Mucosa of rectum (tissue), 2 donors: ENCODE measurements around the gene CRYAB.
"Not testable (repeated sequence)": the region's sequence is repeated elsewhere in the genome, so short reads cannot be mapped to it uniquely, and the experiment has no call there.

Experiments
- H3K27ac ChIP-seq, 2 donors: one replicate each; pipeline ENCODE4 v1.7.0; 2013; ENCODE audit warnings: inconsistent platforms in 2 of 2, low read depth in 2 of 2, low read length in 2 of 2
- H3K27me3 ChIP-seq, 2 donors: one replicate each; pipeline ENCODE4 v1.7.0; 2013; ENCODE audit warnings: low read length in 2 of 2; ENCODE audit not compliant: control insufficient read depth in 2 of 2, insufficient read depth in 2 of 2
- H3K36me3 ChIP-seq, 2 donors: one replicate each; pipeline ENCODE4 v1.7.0; 2013; ENCODE audit warnings: low read length in 2 of 2; ENCODE audit not compliant: control insufficient read depth in 2 of 2, insufficient read depth in 2 of 2
- H3K4me1 ChIP-seq, 2 donors: one replicate each; pipeline ENCODE4 v1.7.0; 2013; ENCODE audit warnings: low read length in 2 of 2, mild to moderate bottlenecking in 1 of 2; ENCODE audit not compliant: control insufficient read depth in 2 of 2, insufficient read depth in 2 of 2
- H3K4me3 ChIP-seq, 2 donors: one replicate each; pipeline ENCODE4 v1.7.0; 2013; ENCODE audit warnings: low read length in 2 of 2
- H3K9ac ChIP-seq, 2 donors: one replicate each; pipeline ENCODE4 v1.7.0; 2013; ENCODE audit warnings: low read length in 2 of 2, low read depth in 1 of 2, mild to moderate bottlenecking in 1 of 2
- H3K9me3 ChIP-seq, 2 donors: one replicate each; pipeline ENCODE4 v1.7.0; 2013; ENCODE audit warnings: low read length in 2 of 2; ENCODE audit not compliant: control insufficient read depth in 2 of 2
- donor health status: healthy.
- donor health status: Normal muscosa, but diverticular disease.

CRYAB gene

DNA sequence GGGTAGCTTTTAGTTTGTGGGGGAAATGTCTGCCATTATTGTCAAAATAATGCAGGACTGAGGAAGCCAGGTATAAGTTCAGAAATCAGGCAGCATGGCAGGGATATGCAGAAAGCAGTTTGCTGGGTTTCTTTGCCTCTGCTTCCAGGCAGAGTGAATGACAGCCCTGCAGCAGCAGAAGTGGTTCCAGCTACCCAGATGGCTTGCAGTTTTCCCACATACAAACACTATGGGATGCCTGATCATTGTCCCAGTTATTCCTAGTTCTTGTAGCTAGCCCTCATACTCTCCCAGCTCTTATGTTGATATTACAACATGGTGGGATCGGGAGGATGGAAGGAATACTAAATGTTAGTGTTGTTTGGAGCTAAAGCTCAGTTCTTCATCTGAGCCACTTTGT lies 22.7 kb upstream of the CRYAB start:
- Histone ChIP-seq H3K4me1 (peaks cover 2 to 15% of the 10 kb centered on the region in 2 donors), H3K9ac (no peak overlapping the region), H3K27ac (no peak overlapping the region), H3K36me3 (no peaks in the 10 kb centered on the region), H3K27me3 (no peaks in the 10 kb centered on the region), H3K4me3 (no peak overlapping the region), H3K9me3 (no peaks in the 10 kb centered on the region)

DNA sequence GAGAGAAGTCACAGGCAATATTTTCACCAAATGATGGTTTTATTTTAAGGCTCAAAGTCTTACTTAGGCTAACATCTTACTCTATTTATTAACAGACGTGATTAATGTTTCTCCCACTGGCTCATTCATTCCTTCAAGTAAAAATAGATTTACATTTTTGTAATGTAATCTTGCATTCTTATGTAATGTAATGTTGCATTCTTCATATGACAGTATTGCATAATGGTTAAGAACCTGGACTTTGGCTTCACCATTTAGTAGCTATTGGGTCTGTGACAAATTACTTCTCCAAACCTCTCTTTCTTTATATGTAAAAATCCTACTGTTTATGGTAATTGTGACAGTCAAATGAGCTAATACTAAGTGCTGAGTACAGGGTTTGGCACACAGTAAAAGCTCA lies 22.3 kb upstream of the CRYAB start:
- Histone ChIP-seq H3K36me3 (no peaks in the 10 kb centered on the region), H3K27ac (no peak overlapping the region), H3K27me3 (no peaks in the 10 kb centered on the region), H3K9me3 (no peaks in the 10 kb centered on the region), H3K4me1 (peaks cover 2 to 14% of the 10 kb centered on the region in 2 donors), H3K4me3 (no peak overlapping the region), H3K9ac (no peak overlapping the region)

- H3K4me3 ChIP-seq, H3K36me3 ChIP-seq, H3K9ac ChIP-seq, H3K27me3 ChIP-seq, H3K4me1 ChIP-seq, H3K27ac ChIP-seq, H3K9me3 ChIP-seq: not testable (repeated sequence)
Measured at GRCh38 chr11:111933176-111933575, 21.6 kb upstream of the CRYAB start.

GRCh38 chr11:111932611-111932950 lies 21.0 kb upstream of the CRYAB start:
- Histone ChIP-seq H3K9me3 (no peaks in the 10 kb centered on the region), H3K4me3 (no peak overlapping the region), H3K36me3 (no peaks in the 10 kb centered on the region), H3K4me1 (peaks cover under 1 to 9% of the 10 kb centered on the region in 2 donors), H3K27me3 (no peaks in the 10 kb centered on the region), H3K27ac (no peak overlapping the region), H3K9ac (no peak overlapping the region)

DNA sequence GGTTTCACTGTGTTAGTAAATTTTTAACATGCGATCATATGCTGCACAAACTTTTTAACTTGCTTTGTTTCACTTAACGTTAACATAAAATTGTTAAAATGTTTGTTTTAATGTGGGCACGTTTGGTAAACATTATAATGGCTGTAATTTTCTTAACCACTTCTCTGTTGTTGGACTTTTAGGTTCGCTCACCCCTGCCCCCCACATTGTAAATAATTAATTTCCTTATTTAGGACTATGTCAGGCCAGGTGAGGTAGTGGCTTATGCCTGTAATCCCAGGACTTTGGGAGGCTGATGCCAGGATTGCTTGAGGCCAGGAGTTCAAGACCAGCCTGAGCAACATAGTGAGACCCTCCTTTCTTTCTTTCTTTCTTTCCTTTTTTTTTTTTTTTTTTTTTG lies 18.9 kb upstream of the CRYAB start:
- no peaks in the 10 kb centered on the region for H3K27me3 ChIP-seq

GRCh38 chr11:111926505-111927391 lies 15.2 kb upstream of the CRYAB start:
- H3K9me3 ChIP-seq: no peaks in the 10 kb centered on the region
- peak overlapping the region; percentile 68 to 71 for H3K9ac ChIP-seq
- no peaks in the 10 kb centered on the region for H3K27me3 ChIP-seq
- H3K27ac ChIP-seq: peak overlapping the region; percentile 91 to 93
- peak overlapping the region; percentile 75 to 83 for H3K4me3 ChIP-seq
- no peaks in the 10 kb centered on the region for H3K36me3 ChIP-seq
- peaks cover 14 to 22% of the 10 kb centered on the region in 2 donors for H3K4me1 ChIP-seq

More for the DNA sequence above, 18.9 kb upstream of the CRYAB start:
- H3K27ac ChIP-seq: no peak overlapping the region
- no peaks in the 10 kb centered on the region for H3K36me3 ChIP-seq
- H3K9me3 ChIP-seq: no peaks in the 10 kb centered on the region
- H3K9ac ChIP-seq: no peak overlapping the region
- peaks cover 12 to 14% of the 10 kb centered on the region in 2 donors for H3K4me1 ChIP-seq
- H3K4me3 ChIP-seq: no peak overlapping the region

GRCh38 chr11:111925953-111926352 lies 14.4 kb upstream of the CRYAB start:
- Histone ChIP-seq H3K9ac (peak overlapping the region in 1 of 2 donors; percentile 71), H3K36me3 (no peaks in the 10 kb centered on the region), H3K4me1 (peaks cover 14 to 22% of the 10 kb centered on the region in 2 donors), H3K9me3 (no peaks in the 10 kb centered on the region), H3K4me3 (peak overlapping the region in 1 of 2 donors; percentile 83), H3K27ac (peak overlapping the region; percentile 91 to 93), H3K27me3 (no peaks in the 10 kb centered on the region)

- peak overlapping the region in 1 of 2 donors; percentile 28 for H3K9ac ChIP-seq
- H3K9me3 ChIP-seq: no peaks in the 10 kb centered on the region
- peak overlapping the region in 1 of 2 donors; percentile 36 for H3K27ac ChIP-seq
- H3K4me3 ChIP-seq: no peak overlapping the region
- H3K27me3 ChIP-seq: no peaks in the 10 kb centered on the region
- H3K4me1 ChIP-seq: peaks cover 14 to 28% of the 10 kb centered on the region in 2 donors
- H3K36me3 ChIP-seq: no peaks in the 10 kb centered on the region
Measured at GRCh38 chr11:111923951-111924350, 12.4 kb upstream of the CRYAB start.

GRCh38 chr11:111923351-111923788 lies 11.8 kb upstream of the CRYAB start:
- H3K4me3 ChIP-seq: no peak overlapping the region
- H3K9me3 ChIP-seq: no peaks in the 10 kb centered on the region
- peak overlapping the region in 1 of 2 donors; percentile 36 for H3K27ac ChIP-seq
- no peaks in the 10 kb centered on the region for H3K27me3 ChIP-seq
- H3K9ac ChIP-seq: peak overlapping the region in 1 of 2 donors; percentile 38
- H3K4me1 ChIP-seq: peaks cover 14 to 31% of the 10 kb centered on the region in 2 donors
- no peaks in the 10 kb centered on the region for H3K36me3 ChIP-seq

GRCh38 chr11:111922803-111923202 lies 11.2 kb upstream of the CRYAB start:
- Histone ChIP-seq H3K36me3 (no peaks in the 10 kb centered on the region), H3K27me3 (no peaks in the 10 kb centered on the region), H3K4me3 (no peak overlapping the region), H3K9me3 (no peaks in the 10 kb centered on the region), H3K27ac (peak overlapping the region in 1 of 2 donors; percentile 36), H3K9ac (no peak overlapping the region), H3K4me1 (peaks cover 18 to 36% of the 10 kb centered on the region in 2 donors)
